Heart right ventricle (tissue), 16 donors: ENCODE data around the gene TAF4. TPM values are rescaled to one million over a fixed set of nuclear protein-coding genes. Genes with fewer than 3 reads are reported as not detected.

Experiments used
- ATAC-seq, 8 donors: fragments of 200-7000 bp; cut with Tn5 transposase; one replicate each; pipeline ENCODE4 v1.9.1; 2020; ENCODE audit warnings: mild to moderate bottlenecking in 8 of 8, moderate library complexity in 8 of 8, moderate number of reproducible peaks in 1 of 8
- DNase-seq, 2 donors: peaks; one replicate each; pipeline ENCODE4 v3.0.0-alpha.2; 2020
- H3K27ac ChIP-seq, 10 donors: fragments of 200-600 bp; sonication (generic) in 2 of 10; one replicate each; pipeline versions ENCODE4 v1.5.0 to v1.8.0; 2020 to 2022; ENCODE audit warnings: mild to moderate bottlenecking in 3 of 10
- H3K27me3 ChIP-seq, 7 donors: fragments of 200-600 bp; one replicate each; pipeline ENCODE4 v1.8.0; 2021 to 2022; ENCODE audit warnings: mild to moderate bottlenecking in 2 of 7
- H3K36me3 ChIP-seq, 9 donors: fragments of 200-600 bp; sonication (generic) in 1 of 9; one replicate each; pipeline versions ENCODE4 v1.5.0 to v1.8.0; 2020 to 2022; ENCODE audit warnings: mild to moderate bottlenecking in 2 of 9
- H3K4me1 ChIP-seq, 9 donors: fragments of 200-600 bp; sonication (generic) in 1 of 9; one replicate each; pipeline versions ENCODE4 v1.5.0 to v1.8.0; 2020 to 2022; ENCODE audit warnings: mild to moderate bottlenecking in 4 of 9
- H3K4me3 ChIP-seq, 10 donors: fragments of 200-600 bp; sonication (generic) in 2 of 10; one replicate each; pipeline versions ENCODE4 v1.5.0 to v1.8.0; 2020 to 2022; ENCODE audit warnings: mild to moderate bottlenecking in 7 of 10, moderate library complexity in 2 of 10
- H3K9me3 ChIP-seq, 11 donors: fragments of 200-600 bp in 10 of 11; sonication (generic) in 2 of 11; one replicate each; pipeline versions ENCODE4 v1.5.0 to v1.8.0; 2013 to 2022; ENCODE audit warnings: mild to moderate bottlenecking in 2 of 11, control low read depth in 1 of 11, moderate library complexity in 1 of 11
- CTCF ChIP-seq, 9 donors: fragments of 200-600 bp; sonication (generic) in 2 of 9; IDR thresholded peaks; one replicate each; pipeline versions ENCODE4 v1.5.0 to v1.8.0; 2021 to 2022; ENCODE audit warnings: antibody characterized with exemption in 9 of 9, mild to moderate bottlenecking in 5 of 9, moderate library complexity in 1 of 9
- whole genome bisulfite sequencing, 2 donors: extraction: QIAGEN DNeasy Blood & Tissue Kit; methylation state at CpG; one replicate each; pipeline ENCODE4 v1.1.7; 2013; ENCODE audit warnings: inconsistent platforms in 1 of 2; 5-methylcytosine and 5-hydroxymethylcytosine counted together
- intact Hi-C, 10 donors: fragments of 100-400 bp; cut with DNase I; formaldehyde crosslinking; loops; one replicate each; pipeline versions ENCODE4 v1.11.1 to v1.14.2; 2022
- polyA plus RNA-seq, 2 donors: library from polyadenylated mRNA; stranded (reverse); fragments of 200-250 nt; gene quantifications; one replicate each; pipeline ENCODE4 v1.2.3, GENCODE V29; 2013
- total RNA-seq, 10 donors: library from RNA; stranded (reverse); fragmentation: NEBNext Ultra II Directional in 3 of 10; extraction: Animal tissue kit (Norgen Biotek cat#: 25700) in 3 of 10; gene quantifications; one replicate each; pipeline versions ENCODE4 v1.2.1 to v1.2.4, GENCODE V29; 2021 to 2023
- donor health status: Arrhythmogenic right ventricular cardiomyopathy.
- donor health status: ischemic (EF 13 %, LVEDD 7.1; RV severe dilation, severe dysfunction).
- donor health status: healthy with polysubstance abuse.
- donor health status: DM: no; HTN: yes; CAD: no.
- donor health status: DM: no; HTN: no; CAD: no.
- donor health status: ischemic (EF 25% LVEDD 6.9; RV normal size, moderate dysfunction).
- donor health status: ischemic (EF 25% LVEDD 5.7; RV mildly dilated, moderate dysfunction).
- donor health status: healthy.
- donor health status: DM: yes; HTN: yes; CAD: no.
- donor health status: Ischemic cardiomyopathy.
- donor health status: ischemic (EF 35%, LVEDD 5.7; RV mildly dilated, moderate dysfunction).
- donor health status: nonischemic (EF 11% LVEDD 7.7; RV severe dilation, severe dysfunction).
- donor health status: DM: yes; HTN: yes; CAD: no.
- donor health status: PGD.
- donor health status: ischemic (EF 29% LVEDD 5.4; RV normal size, mild dysfunction).
- donor health status: nonischemic (EF 23%, LVEDD 6.1; RV moderate dilation, normal function).

TAF4 gene
- total and polyA plus RNA-seq, 12 donors = 3.7 to 14.8 (median 11.0) TPM

DNA sequence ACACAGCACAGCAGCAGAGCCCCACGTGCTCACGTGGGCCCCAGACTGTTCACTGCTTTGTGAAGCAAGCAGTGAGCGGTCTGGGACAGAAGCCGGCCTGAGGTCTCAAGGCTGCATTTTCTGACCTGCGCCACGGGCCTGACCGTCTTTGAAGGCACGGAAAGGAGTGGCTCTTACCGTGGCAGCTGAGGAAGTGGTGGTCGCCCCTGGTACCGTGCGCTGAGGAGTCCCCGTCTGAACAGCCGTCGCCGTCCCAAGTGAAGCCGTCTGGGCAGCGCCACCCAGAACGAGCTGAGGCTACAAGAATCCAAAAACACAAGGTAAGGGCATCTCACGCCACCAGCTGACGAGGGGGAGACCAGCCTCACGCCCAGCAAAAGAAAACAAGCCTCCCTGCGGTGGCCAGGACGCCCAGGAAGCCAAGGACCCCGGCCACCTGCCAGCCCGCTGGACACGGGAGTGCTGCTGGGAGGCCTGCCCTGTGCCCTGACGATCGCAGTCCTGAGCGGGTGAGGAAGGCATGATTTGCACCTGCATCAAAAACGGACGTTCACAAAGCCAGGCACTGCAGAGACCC lies 55.7 kb downstream of the TAF4 start:
- Histone ChIP-seq H3K27me3 (no peaks in the 10 kb centered on the region), H3K36me3 (peaks cover 0 to 87% (median 40%) of the 10 kb centered on the region in 9 donors), H3K27ac (no peak overlapping the region), H3K9me3 (no peaks in the 10 kb centered on the region), H3K4me1 (peaks cover 0 to 12% (median 4%) of the 10 kb centered on the region in 9 donors), H3K4me3 (no peak overlapping the region)
- DNase-seq (no peak), ATAC-seq (no peak)
- 95% methylated on average over 32 of the region's 32 CpGs for WGBS, 2 donors
- TF ChIP-seq CTCF (IDR thresholded peaks at IDR 0.05) = no peak
- intact Hi-C loops = loop anchor here in 7 of 10 donors (5.0 to 10.0 kb wide), 7 partner anchors 127 to 395 kb away; partner anchors contain the start of genes CABLES2 (in 2 of the 7), RPS21 (in 2 of the 7), PSMA7 (in 1 of the 7) and SS18L1 (in 1 of the 7)

GRCh38 chr20:62009322-62009721 lies 56.4 kb downstream of the TAF4 start:
- Histone ChIP-seq H3K4me3 (no peak overlapping the region), H3K36me3 (peaks cover 0 to 92% (median 40%) of the 10 kb centered on the region in 9 donors), H3K27me3 (no peaks in the 10 kb centered on the region), H3K9me3 (no peaks in the 10 kb centered on the region), H3K4me1 (peaks cover 0 to 18% (median 5%) of the 10 kb centered on the region in 9 donors), H3K27ac (no peak overlapping the region)
- no peak for TF ChIP-seq CTCF (IDR thresholded peaks at IDR 0.05)
- no peak for ATAC-seq
- intact Hi-C loops = no loop called here
- 94 to 96% methylated on average over 13 of the region's 13 CpGs for WGBS, 2 donors
- DNase-seq = no peak

DNA sequence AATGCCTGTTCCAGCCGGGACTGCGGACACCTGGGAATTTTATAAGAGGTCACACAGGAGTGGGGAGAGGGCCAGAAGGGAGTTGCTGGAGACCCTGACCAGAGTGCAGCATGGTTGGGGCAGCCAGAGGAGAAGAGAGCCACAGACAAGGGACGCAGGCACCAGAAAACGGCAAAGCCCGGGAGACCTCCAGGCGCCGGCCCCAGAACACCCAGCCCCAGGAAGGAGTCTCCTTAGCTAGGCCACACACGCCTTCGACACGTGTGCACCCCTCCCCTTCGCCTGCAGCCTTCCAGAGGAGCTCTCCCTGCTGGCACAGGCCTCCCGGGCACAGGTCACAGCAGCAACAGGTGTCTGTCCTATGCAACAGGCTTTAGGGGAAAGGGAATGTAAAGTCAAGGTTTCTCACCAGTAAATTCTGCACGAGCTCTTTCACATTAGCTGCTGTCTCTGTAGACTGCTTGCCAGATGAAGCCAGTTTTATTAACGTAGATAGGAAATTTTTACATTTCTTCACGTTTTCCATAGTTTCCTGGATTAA lies 57.0 kb downstream of the TAF4 start:
- intact Hi-C loops = no loop called here
- Histone ChIP-seq H3K36me3 (peaks cover 0 to 94% (median 42%) of the 10 kb centered on the region in 9 donors), H3K4me3 (no peak overlapping the region), H3K27ac (no peak overlapping the region), H3K27me3 (no peaks in the 10 kb centered on the region), H3K9me3 (no peaks in the 10 kb centered on the region), H3K4me1 (peaks cover 0 to 18% (median 5%) of the 10 kb centered on the region in 9 donors)
- DNase-seq (no peak), ATAC-seq (no peak)
- WGBS, 2 donors = 88 to 95% methylated on average over 15 of the region's 15 CpGs
- no peak for TF ChIP-seq CTCF (IDR thresholded peaks at IDR 0.05)

- peaks cover 0 to 18% (median 5%) of the 10 kb centered on the region in 9 donors for H3K4me1 ChIP-seq
- no peaks in the 10 kb centered on the region for H3K27me3 ChIP-seq
- 89 to 90% methylated on average over 17 of the region's 17 CpGs for WGBS, 2 donors
- no peaks in the 10 kb centered on the region for H3K9me3 ChIP-seq
- H3K36me3 ChIP-seq = peaks cover 0 to 95% (median 53%) of the 10 kb centered on the region in 9 donors
- H3K4me3 ChIP-seq = no peak overlapping the region
- DNase-seq = no peak
- TF ChIP-seq CTCF (IDR thresholded peaks at IDR 0.05) = no peak
- no peak for ATAC-seq
- H3K27ac ChIP-seq = no peak overlapping the region
- intact Hi-C loops = no loop called here
Observed at GRCh38 chr20:62007127-62007647, 58.5 kb downstream of the TAF4 start.
